ENCODE results near the gene PTPRK. TPM values are rescaled to one million over a fixed set of nuclear protein-coding genes. Genes with fewer than 3 reads are reported as not detected.

PTPRK gene
- polyA plus RNA-seq, 3 donors: 3.1 to 18.6 (median 11.3) TPM

DNA sequence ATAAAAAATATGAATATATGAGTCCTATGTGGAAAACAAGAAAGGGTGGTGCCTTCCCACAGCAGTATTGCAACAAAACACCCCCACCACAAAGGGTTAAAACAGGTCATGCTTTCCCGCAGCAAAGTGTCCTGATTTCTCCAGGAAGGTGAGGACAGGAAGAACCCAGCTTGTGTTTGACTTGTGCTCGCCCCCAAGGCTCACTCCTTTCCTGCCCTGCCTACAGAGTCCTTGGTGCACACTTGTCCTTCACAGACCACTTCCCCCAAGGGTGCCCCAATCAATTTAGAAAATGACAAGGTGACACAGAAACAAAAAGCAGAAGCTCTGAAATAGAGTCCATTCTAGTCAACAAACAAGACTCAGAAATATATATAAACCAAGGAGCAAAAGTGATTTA lies 237.4 kb downstream of the PTPRK start:
- 41 to 55% (median 44%) methylated on average over 2 of the region's 2 CpGs for WGBS, 3 donors
- no peak overlapping the region for H3K27ac ChIP-seq (ENCODE audit: low read depth, low read length)

DNA sequence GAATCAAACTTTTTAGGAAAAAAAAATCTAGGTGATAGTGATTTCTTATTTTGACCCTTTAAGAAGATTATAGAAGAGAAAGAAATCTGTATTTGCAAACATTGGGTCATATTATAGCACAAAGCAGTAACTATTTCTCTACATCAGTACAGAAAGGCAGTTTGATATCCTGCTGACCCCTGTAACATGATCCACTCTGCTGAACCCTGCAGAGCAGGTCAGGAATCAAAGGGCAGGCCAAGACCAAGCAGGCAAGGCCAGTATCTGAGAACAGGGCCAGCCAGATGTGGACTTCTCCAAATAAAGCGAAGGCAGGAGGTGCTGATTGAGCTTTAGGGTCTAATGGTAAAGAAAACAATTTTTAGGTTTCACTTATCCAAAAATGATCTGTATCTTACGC lies 239.4 kb downstream of the PTPRK start:
- 93 to 98% (median 97%) methylated on average over 2 of the region's 2 CpGs for WGBS, 3 donors
- no peak overlapping the region for H3K27ac ChIP-seq (ENCODE audit: low read depth, low read length)

DNA sequence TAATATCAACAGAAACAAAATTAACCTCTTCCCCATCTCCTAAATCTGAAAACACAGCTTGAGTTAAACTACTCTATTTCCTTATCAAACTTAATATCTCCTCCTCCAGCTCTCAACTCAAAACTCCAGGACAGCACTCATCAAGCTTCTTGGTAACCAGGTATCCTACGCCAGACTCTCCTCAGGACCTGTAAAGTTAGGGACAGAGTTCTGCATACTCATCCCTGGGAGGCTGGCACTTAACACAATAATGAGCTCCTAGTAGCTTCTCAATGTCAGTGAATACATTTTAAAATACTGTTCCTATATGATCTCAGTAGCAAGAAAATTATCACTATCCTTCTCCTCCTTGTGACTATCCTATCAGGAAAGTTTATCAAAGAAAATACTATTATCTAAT lies 240.3 kb downstream of the PTPRK start:
- WGBS, 3 donors: 89 to 97% (median 90%) methylated on average over 1 of the region's 1 CpG
- no peak overlapping the region for H3K27ac ChIP-seq (ENCODE audit: low read depth, low read length)

DNA sequence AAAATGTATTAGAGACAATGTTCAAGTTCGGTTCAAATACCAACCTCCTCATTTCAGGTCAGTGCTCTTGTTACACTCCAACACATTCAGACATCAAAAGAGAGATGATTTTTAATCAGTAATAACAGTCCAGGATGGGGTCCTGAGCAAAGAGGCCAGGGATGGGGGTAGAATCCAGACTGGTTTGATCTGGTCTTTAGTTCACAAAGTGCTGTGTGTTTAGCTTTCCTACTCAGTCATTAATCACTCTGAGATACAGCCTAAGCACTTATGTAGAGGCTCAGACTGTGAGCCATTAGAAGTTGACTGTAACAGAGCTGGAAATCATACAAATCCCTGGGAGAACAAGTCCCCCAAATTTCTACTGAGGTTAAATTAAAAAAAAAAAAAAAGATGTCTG lies 241.6 kb downstream of the PTPRK start:
- no peak overlapping the region for H3K27ac ChIP-seq (ENCODE audit: low read depth, low read length)
- 85 to 97% (median 92%) methylated on average over 1 of the region's 1 CpG for WGBS, 3 donors

DNA sequence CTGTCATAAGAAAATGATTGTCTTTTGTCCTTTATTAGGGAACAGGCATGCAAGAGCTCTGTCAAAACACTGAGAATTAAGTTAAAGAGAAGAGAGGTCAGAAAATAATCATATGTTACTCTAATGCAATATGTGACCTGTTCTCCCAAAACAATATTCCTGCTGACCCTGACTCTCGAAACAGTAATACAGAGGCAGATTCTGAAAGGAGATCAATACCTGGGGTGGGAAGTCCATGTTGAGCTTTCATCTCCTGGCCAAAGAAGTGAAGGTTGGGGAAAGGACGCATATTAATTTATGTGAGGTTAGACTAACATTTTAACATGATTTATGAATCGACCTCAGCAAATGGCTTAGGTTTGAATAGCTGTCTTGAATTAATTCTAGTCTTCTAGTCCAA lies 243.0 kb downstream of the PTPRK start:
- WGBS, 3 donors: 59 to 91% (median 91%) methylated on average over 3 of the region's 3 CpGs
- H3K27ac ChIP-seq (ENCODE audit: low read depth, low read length): no peak overlapping the region

DNA sequence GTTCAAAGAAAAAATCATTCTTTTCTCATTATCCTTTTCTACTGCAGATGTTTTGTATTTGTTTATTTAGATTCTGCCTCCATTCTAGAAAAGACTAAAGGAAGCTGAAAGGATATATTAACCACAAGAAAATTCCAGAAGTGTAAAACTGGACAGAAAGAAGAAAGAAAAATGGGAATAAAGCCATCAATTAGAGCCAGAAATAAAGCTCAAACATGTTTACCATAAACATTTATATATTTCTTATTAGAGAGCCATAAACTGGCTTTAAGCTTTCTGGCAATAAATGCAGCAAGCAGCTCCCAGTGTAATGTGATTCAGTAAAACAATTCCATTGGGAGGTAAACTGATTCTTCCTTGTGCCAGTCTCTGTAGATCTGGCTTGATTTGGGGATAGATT lies 244.1 kb downstream of the PTPRK start:
- H3K27ac ChIP-seq (ENCODE audit: low read depth, low read length): no peak overlapping the region

DNA sequence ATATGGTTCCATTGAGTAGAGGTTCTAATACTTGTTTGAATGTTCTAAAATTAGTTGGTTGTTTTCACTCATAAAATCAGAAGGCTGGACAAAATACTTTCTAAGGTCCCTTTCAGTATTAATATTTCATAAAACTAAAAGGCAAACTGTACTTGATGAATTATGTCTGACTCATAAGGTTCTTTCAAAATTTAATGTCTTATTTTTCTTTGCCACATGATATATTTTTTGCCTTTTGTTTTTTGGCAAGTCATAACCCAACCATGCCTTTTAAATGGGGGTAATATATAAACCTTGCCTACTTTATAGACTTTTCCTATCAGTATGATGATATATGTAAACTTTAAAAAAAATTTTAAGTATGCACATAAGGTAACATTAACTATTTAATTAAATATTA lies 244.7 kb downstream of the PTPRK start:
- no peak overlapping the region for H3K27ac ChIP-seq (ENCODE audit: low read depth, low read length)

DNA sequence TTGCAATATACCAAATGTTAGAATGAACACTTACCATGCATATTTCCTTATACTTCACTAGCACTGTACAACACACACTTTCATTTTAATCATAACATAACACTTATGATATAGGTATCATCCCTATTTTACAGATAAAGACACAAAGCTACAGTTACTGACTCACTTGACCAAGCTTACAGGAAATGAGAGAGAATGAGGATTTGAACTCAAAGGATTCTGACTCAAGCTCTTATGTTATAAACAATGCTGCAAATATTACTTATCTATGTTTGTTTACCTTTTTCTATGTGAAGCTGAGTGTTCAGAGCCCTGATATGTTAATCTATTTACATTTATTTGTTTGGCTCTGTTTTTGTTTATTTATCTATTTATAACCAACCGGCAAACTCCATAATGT lies 245.4 kb downstream of the PTPRK start:
- no peak overlapping the region for H3K27ac ChIP-seq (ENCODE audit: low read depth, low read length)
- WGBS, 3 donors: 29 to 92% (median 78%) methylated on average over 1 of the region's 1 CpG

DNA sequence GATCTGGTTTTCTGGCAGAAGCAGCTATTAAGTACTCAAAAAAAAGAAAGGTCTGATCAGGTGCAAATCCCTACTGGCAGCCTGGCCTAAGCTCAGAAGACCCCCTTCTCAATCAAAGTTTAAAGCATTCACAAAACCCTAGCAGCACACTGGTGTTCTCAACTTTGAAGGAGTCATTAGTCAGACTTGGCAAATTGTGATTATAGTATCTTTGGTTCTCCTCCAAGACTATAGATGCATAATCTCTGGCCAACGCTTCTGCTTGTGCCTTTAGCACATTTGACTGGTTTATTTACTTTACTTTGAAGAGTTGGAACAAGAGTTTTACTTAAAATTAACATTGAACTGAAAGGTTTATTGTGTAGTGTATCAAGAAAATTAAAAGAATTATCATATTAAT lies 248.9 kb downstream of the PTPRK start:
- WGBS, 3 donors: 20 to 70% (median 68%) methylated on average over 1 of the region's 1 CpG
- H3K27ac ChIP-seq (ENCODE audit: low read depth, low read length): no peak overlapping the region

DNA sequence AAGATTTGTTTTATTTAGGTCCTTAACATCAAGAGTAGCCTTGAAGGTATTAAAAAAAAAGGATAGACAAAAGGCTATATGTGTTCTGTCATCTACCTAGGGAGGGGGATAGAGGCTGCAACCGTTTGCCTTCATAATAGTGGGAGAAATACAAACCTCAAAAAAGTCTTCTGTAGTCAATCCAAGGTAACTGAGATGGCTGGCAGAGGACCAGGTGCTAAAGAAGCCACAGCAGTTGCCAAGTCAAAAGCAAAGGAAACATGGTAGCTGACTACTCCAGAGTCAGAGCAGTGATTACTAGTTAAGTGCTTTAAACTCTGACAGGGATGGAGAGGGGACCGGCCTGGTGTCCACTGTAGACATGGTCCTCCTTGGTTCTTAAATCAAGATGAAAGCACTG lies 249.4 kb downstream of the PTPRK start:
- H3K27ac ChIP-seq (ENCODE audit: low read depth, low read length): no peak overlapping the region
- 67 to 74% (median 69%) methylated on average over 2 of the region's 2 CpGs for WGBS, 3 donors

DNA sequence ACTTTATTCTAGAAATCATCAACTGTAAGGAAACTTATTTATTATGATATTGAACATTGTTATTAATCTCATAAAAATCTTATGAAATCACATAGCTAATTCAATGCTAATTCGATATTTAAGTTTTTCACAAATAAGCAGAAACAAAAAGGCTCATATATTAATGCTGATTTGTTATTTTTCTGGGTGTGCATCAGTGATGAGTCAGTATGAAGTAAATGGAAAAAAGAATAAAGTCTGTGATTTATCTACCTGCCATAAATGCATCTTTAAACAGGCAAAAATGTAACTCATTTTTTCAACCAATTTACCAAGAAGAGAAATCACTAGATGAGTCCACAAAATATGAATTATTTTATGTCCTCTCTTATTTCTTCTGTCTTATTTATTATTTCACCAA lies 253.5 kb downstream of the PTPRK start:
- WGBS, 3 donors: 83 to 90% (median 88%) methylated on average over 1 of the region's 1 CpG
- H3K27ac ChIP-seq (ENCODE audit: low read depth, low read length): no peak overlapping the region

DNA sequence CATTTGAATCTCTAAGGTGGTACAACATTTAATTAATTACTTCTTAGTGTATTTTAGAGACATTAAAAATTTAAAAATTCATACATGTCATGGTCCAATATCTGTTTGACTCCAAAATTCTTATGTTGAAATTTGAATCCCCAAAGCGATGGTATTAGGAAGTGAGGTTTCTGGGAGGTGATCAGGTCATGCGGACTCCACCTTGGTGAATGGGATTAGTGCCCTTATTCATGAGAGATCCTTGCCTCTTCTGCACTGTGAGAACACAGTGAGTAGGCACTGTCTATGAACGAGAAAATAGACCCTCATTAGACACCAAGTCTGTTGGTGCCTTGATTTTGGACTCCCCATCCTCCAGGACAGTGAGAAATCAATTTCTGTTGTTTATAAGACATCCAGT lies 254.7 kb downstream of the PTPRK start:
- WGBS, 3 donors: 89 to 95% (median 94%) methylated on average over 3 of the region's 3 CpGs
- no peak overlapping the region for H3K27ac ChIP-seq (ENCODE audit: low read depth, low read length)

DNA sequence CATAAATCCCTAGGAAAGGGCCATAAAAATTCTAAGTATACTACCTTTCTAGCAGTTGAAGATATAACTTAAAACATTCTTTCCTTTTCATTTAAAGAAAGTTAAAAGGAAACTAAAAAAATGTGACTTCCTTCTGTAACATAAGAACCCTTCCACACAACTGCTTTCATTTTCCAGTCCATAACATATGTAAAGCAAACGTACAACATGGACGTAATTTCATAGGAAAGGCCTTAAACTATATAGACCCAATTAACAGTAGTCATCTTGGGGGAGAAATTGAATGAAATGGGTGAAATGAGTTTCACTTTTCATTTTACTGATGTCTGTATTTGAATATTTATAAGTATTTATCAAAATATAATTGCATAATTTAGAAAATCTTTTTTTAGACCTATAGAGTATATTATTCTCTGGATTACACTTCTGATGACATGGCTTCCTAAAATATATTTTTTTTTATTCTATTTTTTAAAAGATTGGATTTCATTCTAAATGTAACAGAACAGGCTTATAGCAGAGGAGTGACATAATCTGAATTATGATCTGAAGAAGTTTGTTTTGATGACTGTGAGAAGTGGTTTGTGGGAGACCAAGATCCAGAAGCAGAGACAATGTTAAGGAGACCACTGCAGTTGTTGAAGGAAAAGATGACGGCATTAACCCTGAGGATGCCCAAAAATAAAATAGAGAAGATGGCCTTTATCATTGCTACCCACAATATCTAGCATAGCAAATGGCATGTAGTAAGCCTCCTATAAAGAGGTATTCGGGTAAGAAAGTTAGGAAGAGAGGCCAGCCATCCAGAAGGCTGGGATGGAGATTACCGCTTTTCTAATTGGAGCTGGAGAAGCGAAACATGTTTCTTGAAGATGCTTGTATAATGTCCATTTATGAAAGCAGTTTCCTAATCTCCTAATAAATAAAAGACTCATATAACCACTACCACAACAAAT lies 260.4 kb downstream of the PTPRK start:
- WGBS, 3 donors: 67 to 92% (median 68%) methylated on average over 6 of the region's 6 CpGs
- H3K27ac ChIP-seq (ENCODE audit: low read depth, low read length): no peak overlapping the region

DNA sequence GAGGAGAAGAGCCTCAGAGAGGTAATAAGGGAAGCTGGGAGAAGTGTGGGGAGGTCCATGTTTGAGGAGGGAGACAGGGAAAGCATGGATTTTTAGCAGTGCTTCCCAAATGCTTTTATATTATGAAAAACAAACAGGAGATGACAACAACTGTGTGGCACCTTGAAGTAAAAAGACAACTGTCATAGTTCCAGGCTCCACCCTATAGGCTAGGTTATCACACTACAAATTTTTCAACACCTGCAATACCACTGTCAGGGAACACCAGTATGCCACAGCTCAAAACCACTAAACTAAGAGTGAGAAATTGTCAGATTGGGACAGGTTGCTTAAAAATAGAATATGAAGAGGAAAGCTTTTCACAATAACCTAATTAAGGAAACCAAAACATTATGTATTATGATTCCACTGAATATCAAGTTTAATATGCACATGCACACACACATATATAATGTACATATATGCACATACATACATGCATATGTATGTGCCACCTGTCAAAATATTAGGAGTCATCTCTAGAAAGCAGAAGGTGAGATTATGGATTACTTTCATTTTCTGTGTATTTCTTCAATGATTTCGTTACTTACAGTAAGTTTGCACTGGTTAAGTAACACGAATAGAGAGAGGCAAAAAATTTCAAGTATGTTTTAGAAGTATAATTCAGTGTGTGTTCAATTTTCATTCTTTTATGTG lies 261.2 kb downstream of the PTPRK start:
- no peak overlapping the region for H3K27ac ChIP-seq (ENCODE audit: low read depth, low read length)
- WGBS, 3 donors: 32 to 72% (median 33%) methylated on average over 2 of the region's 2 CpGs

DNA sequence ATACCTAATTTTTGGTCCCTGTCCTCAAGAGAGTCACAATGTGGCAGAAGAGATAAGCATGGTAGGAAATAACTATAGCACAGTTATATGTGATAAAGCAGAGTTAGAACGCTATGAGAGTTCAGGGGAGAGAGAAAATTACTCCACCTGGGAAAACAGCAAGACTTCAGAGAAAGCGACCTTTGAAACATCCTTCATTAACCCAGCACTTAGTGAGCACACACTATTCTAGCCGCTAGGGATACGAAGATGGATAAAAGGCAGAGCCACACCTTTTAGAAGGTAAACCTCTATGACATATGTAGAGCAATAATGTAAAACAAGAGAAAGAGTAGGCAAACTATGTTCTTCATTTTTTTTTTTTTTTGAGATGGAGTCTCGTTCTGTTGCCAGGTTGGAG lies 264.3 kb downstream of the PTPRK start:
- no peak overlapping the region for H3K27ac ChIP-seq (ENCODE audit: low read depth, low read length)
- WGBS, 3 donors: 87 to 98% (median 96%) methylated on average over 5 of the region's 5 CpGs

DNA sequence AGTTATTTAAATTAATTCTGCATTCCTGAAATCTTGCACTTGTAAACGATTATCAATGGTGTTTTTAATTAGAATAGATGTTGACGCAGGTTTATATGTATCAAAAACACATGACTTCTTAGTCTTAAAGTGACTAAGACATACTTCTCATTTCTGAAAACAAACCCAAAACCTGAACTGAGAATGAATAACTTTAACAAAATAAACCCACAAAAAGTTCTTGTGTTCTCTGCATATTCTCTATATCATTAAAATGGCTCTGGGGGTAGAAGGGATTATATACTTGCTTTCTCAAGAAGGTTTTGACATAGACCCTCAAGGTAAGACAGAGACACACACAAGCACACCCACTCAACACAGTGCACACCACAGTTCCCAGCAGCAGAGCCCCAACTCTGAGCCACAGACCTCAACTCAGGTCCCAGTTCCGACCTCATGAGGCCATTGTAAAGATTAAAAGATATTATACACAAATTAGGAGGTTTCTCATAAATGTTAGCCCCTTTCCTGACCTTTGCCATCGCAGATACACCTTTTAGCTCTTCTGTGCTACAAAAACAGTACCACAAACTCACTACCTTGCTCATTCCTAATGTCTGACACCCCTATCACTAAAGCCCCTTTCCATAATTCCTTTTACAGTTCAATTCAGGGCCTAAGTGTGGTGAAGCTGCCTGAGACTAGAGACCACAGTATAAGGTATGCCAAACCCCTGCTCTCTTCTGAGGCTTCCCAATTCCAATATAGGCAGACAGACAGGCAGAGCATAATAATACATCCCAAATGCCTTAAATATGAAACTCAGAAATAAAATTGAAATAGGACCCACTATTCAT lies 267.8 kb downstream of the PTPRK start:
- 89 to 92% (median 92%) methylated on average over 4 of the region's 4 CpGs for WGBS, 3 donors
- H3K27ac ChIP-seq (ENCODE audit: low read depth, low read length): no peak overlapping the region

DNA sequence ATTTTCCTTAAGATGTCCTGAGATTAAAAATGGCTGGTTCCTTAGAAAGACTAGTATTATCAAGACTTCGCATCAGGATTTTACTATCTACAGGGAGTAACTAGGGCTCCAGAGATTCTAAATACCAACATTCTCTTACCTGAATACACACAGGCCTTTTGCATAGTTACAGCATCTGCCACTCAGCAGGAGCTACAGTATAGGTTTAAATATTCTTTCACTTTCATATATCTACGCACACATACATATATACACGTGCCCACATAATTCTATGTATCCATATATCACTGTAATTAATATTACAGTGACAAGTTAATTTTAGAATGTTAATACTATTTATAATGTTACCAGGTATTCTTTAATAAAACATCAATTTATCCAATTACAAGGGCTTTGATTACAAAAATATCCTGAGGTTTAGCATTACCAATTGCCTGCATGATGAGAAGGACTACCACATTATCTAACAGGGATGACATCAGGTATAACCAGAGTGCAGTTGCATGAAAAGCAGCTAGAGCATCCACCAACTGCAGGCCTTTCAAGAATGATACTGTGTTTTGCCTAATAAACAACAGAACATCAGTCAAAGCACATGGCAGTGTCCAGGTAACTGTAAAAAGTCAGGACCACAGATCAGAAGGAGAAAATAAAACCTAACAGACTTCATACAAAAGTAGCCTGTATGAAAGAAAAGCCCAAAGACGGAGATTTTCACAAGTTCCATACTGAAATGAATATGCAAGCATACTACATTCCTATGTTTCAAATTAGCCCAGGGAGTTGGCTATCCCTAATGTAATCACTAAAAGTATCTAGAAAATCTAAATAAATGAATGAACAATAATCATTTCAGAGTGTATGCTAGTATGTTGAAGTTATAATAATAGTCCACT lies 268.7 kb downstream of the PTPRK start:
- H3K27ac ChIP-seq (ENCODE audit: low read depth, low read length): no peak overlapping the region
- 80 to 98% (median 97%) methylated on average over 4 of the region's 4 CpGs for WGBS, 3 donors

DNA sequence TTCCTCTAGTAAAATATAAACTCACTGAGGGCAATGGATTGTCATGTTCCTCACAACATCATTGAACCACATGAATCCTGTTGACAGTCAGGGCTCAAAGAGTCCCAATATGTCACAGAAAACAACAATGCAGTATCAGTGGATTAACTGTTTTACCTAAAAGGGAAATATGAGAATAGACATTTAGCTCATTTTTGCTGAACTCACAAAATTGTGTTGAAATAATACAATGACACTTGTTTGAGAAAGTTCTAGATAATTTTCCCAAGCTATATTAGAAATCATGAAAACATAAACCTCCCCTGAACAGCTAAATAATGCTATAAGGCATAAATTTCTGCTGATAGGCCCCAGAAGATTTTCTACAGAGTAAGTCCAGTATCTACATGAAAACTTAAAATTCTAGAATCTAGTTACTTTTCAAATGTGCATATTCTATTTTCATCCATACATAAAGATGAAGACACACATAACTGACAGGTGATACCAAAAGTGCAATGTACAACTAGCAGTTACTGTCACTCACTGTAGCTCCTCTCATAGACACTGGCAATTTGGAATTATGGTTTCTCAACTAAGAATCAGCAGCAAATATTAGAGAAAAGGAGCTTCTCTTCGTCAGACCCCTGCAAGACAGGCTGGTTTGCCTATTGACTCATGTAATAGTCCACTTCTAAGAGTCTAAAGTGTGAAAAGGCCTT lies 269.9 kb downstream of the PTPRK start:
- 90 to 91% (median 91%) methylated on average over 1 of the region's 1 CpG for WGBS, 3 donors
- H3K27ac ChIP-seq (ENCODE audit: low read depth, low read length): no peak overlapping the region

Data from adipose tissue (tissue), 3 donors.